Right forelimb (tissue), 1 donor: ENCODE measurements around the gene EPB41L2.

ENCODE experiments used
- DNase-seq: peaks from one replicate; pipeline ENCODE4 v3.0.0-alpha.2; 2018

Gene EPB41L2

GRCh38 chr6:130903007-130903406, 160.0 kb downstream of the EPB41L2 start:
- DNase-seq = no peak

DNA sequence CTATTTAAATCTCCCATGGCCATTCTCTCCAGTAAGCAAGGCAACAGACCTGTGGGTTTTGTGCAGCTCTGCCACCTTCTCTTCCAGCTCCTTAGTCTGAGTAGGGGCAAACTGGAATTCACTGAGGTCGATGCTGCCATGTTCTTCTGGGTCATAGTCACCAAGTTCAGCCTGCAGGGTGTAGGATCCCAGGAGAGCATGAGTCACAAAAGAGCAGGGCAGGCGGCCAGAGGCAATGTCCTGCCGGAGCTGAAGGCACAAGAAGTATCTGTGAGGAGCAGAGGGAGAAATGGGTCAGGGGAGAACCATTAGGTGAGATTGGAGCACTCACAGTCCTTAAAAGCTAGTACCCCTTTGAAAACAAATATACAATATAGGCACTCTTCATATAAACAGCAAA, 162.1 kb downstream of the EPB41L2 start:
- no peak for DNase-seq

DNA sequence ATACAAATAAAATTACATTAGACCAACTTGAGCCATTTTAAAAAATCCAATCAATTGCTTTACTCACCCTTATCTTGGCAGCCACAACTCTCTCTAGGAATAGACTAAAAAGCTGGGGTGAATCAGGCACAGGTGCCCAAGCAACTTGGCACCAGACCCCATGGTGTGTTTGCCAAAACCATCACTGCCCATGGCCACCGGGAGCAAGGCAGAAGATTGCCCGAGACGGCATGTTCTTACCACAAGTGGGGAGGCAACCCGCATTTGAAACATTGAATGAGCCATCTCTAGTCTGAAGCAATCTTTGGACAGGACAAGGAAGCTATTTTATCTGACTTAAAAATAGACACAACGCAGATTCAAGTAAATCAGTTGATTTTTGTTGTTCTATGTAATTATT, 166.8 kb downstream of the EPB41L2 start:
- no peak for DNase-seq

GRCh38 chr6:130895516-130895915, 167.5 kb downstream of the EPB41L2 start:
- no peak for DNase-seq

- DNase-seq = no peak
Observed at GRCh38 chr6:130893766-130894165, 169.3 kb downstream of the EPB41L2 start.

- no peak for DNase-seq
Observed at GRCh38 chr6:130893277-130893676, 169.8 kb downstream of the EPB41L2 start.

DNA sequence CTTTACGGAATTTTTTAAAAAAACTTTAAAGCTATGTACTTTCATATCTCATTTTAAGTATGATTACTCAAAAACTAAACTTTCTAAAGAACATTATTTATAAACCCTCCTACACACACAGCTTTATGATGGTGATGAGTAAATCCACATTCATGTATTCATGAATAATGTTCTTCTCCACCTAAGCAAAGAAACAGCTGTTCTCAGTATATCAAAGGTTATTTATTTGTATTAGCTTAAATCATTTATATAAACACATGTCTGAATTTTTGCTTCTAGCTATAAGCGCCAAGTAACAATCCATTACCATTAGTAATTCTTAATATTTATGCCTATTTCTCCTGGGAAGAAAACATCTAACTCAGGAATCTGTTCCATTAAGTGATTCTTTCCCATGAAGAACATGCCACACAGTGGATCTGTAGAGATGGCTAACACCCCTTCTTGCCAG, 172.5 kb downstream of the EPB41L2 start:
- no peak for DNase-seq

GRCh38 chr6:130889423-130889822, 173.6 kb downstream of the EPB41L2 start:
- DNase-seq = no peak

GRCh38 chr6:130888246-130888645, 174.8 kb downstream of the EPB41L2 start:
- no peak for DNase-seq

DNA sequence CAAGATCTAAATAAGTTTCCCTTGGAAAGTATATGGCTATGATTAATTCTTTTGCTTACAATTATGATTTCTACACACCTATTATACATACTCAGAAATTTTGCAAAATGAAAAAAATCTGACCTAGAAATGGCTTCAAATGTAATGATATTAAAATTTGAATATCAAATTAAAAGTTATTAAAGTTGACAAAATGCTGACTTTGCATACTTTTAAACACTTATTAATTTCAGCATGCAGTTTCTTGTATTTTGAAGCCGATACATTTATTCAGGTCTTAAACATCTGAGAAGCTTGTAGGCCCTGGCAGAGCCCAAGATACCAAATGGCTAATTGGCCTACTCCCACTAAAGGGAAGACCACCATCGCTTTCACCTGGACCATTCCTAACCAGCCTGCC, 176.1 kb downstream of the EPB41L2 start:
- DNase-seq = no peak

- DNase-seq = peak; percentile 81
Observed at GRCh38 chr6:130885392-130886192, 177.5 kb downstream of the EPB41L2 start.

DNA sequence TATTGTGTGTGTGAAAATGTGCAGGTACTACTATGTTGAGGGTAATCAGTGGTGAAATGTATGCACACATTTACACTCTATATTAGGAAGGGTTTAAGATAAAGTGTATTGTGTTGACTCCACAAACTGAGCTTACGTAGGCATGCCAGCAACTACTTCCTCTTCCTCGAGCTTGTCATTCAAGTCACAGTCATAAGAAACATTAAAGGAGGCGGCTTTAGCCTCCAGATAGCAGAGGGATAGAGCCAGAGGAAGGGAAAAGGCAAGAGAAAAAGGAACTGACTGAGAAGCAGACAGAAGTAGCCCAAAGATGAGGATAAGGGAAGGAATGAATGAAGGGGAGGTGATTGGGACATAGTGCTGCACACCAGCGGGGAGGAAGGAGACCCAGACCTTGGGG, 180.7 kb downstream of the EPB41L2 start:
- DNase-seq = no peak

GRCh38 chr6:130879826-130880225, 183.2 kb downstream of the EPB41L2 start:
- DNase-seq = no peak

DNA sequence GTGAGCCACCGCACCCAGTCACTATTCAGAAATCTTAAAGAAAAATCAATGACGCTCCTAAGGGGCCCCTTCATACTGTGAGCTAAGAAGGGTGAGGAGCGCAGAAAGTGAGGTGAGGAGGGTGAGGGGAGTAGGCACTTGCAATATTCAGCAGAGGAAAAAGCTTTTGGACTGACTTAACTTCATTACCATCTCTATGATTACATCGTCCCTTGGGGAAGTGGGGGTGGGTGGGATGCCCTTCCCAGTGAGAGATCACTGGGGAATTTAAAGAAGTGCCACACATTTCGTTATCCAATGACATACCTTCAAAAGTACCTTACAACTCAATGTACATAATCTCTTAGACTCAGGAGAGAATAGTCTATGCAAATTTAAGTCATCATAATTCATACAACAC, 189.3 kb downstream of the EPB41L2 start:
- no peak for DNase-seq

GRCh38 chr6:130872250-130873095, 190.6 kb downstream of the EPB41L2 start:
- DNase-seq = peak; percentile 68

GRCh38 chr6:130870179-130870880, 192.7 kb downstream of the EPB41L2 start:
- no peak for DNase-seq

DNA sequence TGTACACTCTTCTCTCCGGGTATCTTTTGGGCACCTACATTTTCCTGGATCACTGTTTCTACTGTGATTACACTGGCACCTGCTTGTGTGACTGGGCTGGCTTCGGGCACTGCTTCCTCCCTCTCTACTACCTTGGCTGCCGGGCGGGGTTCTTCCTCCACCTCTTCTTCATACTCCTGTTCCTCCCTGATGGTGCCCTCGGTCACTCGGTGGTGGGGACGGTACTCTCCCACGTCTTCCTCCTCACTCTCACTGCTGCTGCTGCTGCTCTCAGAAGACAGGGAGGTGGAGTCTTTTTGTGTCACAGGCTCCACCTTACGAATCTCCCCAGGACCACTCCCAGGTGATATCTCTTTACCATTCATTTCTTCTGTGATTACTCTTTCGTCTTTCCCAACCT, 193.4 kb downstream of the EPB41L2 start:
- DNase-seq = no peak

GRCh38 chr6:130865793-130866192, 197.3 kb downstream of the EPB41L2 start:
- DNase-seq = no peak

DNA sequence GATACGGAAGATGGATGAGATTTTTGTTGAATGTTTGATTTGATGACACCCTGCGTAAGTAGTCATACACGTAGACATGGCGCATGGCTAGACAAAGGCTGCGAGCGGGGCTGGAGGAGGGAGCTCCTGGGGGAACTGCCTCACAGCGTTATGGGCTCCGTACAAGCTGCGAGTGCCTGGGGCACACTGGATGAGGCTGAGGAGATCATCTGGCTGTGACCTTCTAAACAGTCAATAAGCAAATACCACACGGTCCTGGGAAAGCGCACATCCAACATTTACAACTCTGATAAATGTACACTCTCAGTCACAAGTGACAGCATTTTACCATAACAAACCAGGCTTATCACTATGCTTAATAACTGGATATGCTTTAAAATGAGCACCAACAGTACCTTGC, 198.7 kb downstream of the EPB41L2 start:
- no peak for DNase-seq

DNA sequence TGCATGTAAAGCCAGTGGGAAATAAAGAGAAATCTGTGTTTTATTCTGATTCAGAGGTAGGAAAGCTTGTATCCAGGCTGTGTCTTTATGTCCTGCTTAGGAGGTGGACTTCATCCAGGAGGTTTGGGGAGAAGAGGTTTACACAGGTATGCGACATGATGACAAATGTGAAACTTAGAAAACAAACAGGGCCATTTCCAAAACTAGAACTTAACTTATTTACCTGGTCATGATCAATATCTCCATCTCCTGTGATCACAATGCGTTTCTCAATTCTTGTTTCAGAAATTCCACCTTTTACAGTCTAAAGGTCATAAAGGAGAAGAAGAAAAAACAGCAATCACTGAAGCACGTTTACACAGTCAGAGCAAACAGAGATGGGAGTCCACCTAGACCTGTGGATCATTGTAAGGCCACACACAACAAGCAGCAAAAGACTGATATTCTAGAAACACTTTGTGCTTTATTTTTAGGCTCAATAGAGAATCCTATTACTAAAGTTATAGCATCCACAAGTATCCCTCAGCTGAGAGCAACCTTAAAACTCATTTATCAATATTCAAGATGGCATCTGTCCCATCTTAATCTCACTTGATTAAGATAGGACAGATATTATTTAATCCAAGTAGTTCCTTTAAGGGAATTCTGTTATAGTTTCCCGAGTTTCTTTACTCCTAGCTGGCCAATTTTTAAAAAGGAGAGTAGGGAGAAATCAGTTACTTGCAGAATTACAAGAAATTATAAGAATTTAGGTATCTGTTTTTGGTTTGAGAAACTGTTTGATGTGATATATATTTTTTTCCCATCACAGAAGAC, 199.4 kb downstream of the EPB41L2 start:
- no peak for DNase-seq

DNA sequence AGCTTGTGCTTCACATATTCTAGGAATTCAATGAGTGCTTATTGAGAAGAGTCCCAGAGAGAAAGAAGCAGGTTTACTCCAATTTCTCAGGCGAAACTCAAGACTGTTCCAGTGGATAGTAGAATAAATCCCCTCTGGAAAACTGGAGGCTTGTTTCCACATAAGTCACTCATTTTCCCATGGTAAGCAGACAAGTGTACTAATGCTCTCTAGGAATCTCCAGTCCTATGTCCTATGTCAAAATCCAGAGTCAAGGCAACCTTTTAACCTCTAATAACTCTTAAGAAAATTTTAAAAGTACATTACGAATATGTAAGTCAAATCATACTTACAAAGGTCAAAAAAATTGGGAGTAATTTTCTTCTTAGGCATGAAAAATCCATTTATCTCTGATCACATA, 200.7 kb downstream of the EPB41L2 start:
- DNase-seq = no peak

- DNase-seq = no peak
Observed at GRCh38 chr6:130859161-130859867, 203.7 kb downstream of the EPB41L2 start.
